IMR-90 (cell line): ENCODE measurements around the gene HS6ST2. TPM values are rescaled to one million over a fixed set of nuclear protein-coding genes. Genes with fewer than 3 reads are reported as not detected.

ENCODE experiments used
- ATAC-seq: fragments of 200-7000 bp; cut with Tn5 transposase; 2 replicates; pipeline ENCODE4 v1.9.1; 2020; ENCODE audit warnings: low read depth, mild to moderate bottlenecking, moderate library complexity
- BruUV-seq: library from RNA; stranded (reverse); fragments of 400-500 nt; replicated peaks from 2 replicates; lab custom pipeline; 2021; lab: Mats Ljungman, UMichigan
- CTCF ChIA-PET: fragments of 300-600 bp; formaldehyde crosslinking; extraction: SDS; loops from one replicate; lab custom pipeline; 2021; ENCODE audit warnings: antibody characterized with exemption; lab: Yijun Ruan, JAX
- POLR2A ChIA-PET: fragments of 300-600 bp; sonication (Branson Sonifier 250); formaldehyde crosslinking; loops from one replicate; lab custom pipeline; 2022; ENCODE audit warnings: antibody characterized with exemption; ENCODE audit not compliant: unreplicated experiment; lab: Charles Lee
- DNase-seq: peaks from one replicate; pipeline ENCODE4 v3.0.0; 2013
- H2AFZ ChIP-seq: replicated peaks from 2 replicates; pipeline ENCODE3; 2013; ENCODE audit warnings: low read length, mild to moderate bottlenecking; ENCODE audit not compliant: poor library complexity
- H2AK5ac ChIP-seq: 2 replicates; pipeline ENCODE4 v1.6.1; 2013; ENCODE audit warnings: low read depth, low read length, inconsistent platforms
- H2AK9ac ChIP-seq: replicated peaks from 2 replicates; pipeline ENCODE3; 2013; ENCODE audit warnings: mild to moderate bottlenecking, low read depth, low read length, moderate library complexity; ENCODE audit not compliant: poor library complexity
- H2BK120ac ChIP-seq: 2 replicates; pipeline ENCODE4 v1.6.1; 2013; ENCODE audit warnings: low read depth, low read length, inconsistent platforms
- H2BK15ac ChIP-seq: 3 replicates; pipeline ENCODE4 v1.6.1; 2013; ENCODE audit warnings: low read depth, low read length, inconsistent platforms
- H2BK20ac ChIP-seq: 2 replicates; pipeline ENCODE4 v1.6.1; 2013; ENCODE audit warnings: low read depth, mild to moderate bottlenecking, inconsistent platforms, low read length, moderate library complexity
- H2BK5ac ChIP-seq: 2 replicates; pipeline ENCODE4 v1.6.1; 2013; ENCODE audit warnings: mild to moderate bottlenecking, low read depth, low read length, inconsistent platforms; ENCODE audit not compliant: poor library complexity, severe bottlenecking
- H3K14ac ChIP-seq: replicated peaks from 2 replicates; pipeline ENCODE4 v1.6.1; 2013; ENCODE audit warnings: low read depth, low read length, inconsistent platforms
- H3K18ac ChIP-seq: 2 replicates; pipeline ENCODE4 v1.6.1; 2013; ENCODE audit warnings: low read depth, low read length, control low read depth
- H3K23ac ChIP-seq: 2 replicates; pipeline ENCODE4 v1.6.1; 2013; ENCODE audit warnings: low read depth, low read length, inconsistent platforms
- H3K27ac ChIP-seq: 2 replicates; pipeline ENCODE4 v1.5.1; 2013; ENCODE audit warnings: mild to moderate bottlenecking, control low read depth, low read length; ENCODE audit not compliant: insufficient read depth
- H3K27me3 ChIP-seq: 2 replicates; pipeline ENCODE4 v1.6.1; 2013; ENCODE audit warnings: low read length; ENCODE audit not compliant: control insufficient read depth, insufficient read depth
- H3K36me3 ChIP-seq: 2 replicates; pipeline ENCODE4 v1.6.1; 2013; ENCODE audit warnings: low read length, mixed read lengths; ENCODE audit not compliant: control insufficient read depth, insufficient read depth
- H3K4ac ChIP-seq: 2 replicates; pipeline ENCODE4 v1.6.1; 2013; ENCODE audit warnings: low read depth, low read length, inconsistent platforms
- H3K4me1 ChIP-seq: 2 replicates; pipeline ENCODE4 v1.6.1; 2013; ENCODE audit warnings: low read length, mixed read lengths; ENCODE audit not compliant: control insufficient read depth, insufficient read depth
- H3K4me2 ChIP-seq: 2 replicates; pipeline ENCODE4 v1.6.1; 2013; ENCODE audit warnings: low read depth, mild to moderate bottlenecking, control low read depth, low read length, moderate library complexity
- H3K4me3 ChIP-seq: 2 replicates; pipeline ENCODE4 v1.5.1; 2013; ENCODE audit warnings: low read depth, mild to moderate bottlenecking, control low read depth, low read length, moderate library complexity; ENCODE audit not compliant: insufficient read depth
- H3K56ac ChIP-seq: 2 replicates; pipeline ENCODE4 v1.6.1; 2013; ENCODE audit warnings: low read length, inconsistent platforms; ENCODE audit not compliant: insufficient read depth; ENCODE audit errors: extremely low read depth
- H3K79me1 ChIP-seq, 2 experiments: 2 replicates each; pipeline ENCODE4 v1.6.1; 2013; ENCODE audit warnings: low read length in 2 of 2, inconsistent platforms in 1 of 2, low read depth in 1 of 2
- H3K9ac ChIP-seq: 2 replicates; pipeline ENCODE4 v1.6.1; 2013; ENCODE audit warnings: low read depth, low read length, control low read depth
- H3K9me1 ChIP-seq: 2 replicates; pipeline ENCODE4 v1.6.1; 2013; ENCODE audit warnings: low read length, inconsistent platforms; ENCODE audit not compliant: insufficient read depth
- H3K9me3 ChIP-seq: 2 replicates; pipeline ENCODE4 v1.6.1; 2013; ENCODE audit warnings: low read length; ENCODE audit not compliant: control insufficient read depth, insufficient read depth
- H4K20me1 ChIP-seq: 2 replicates; pipeline ENCODE4 v1.6.1; 2013; ENCODE audit warnings: low read length, inconsistent platforms; ENCODE audit not compliant: insufficient read depth
- H4K5ac ChIP-seq: 2 replicates; pipeline ENCODE4 v1.6.1; 2013; ENCODE audit warnings: mild to moderate bottlenecking, low read depth, low read length, control low read depth
- H4K8ac ChIP-seq, 2 experiments: 2 replicates each; pipeline ENCODE4 v1.6.1; 2013; ENCODE audit warnings: low read depth in 2 of 2, low read length in 2 of 2, control low read depth in 1 of 2, inconsistent platforms in 1 of 2
- H4K91ac ChIP-seq: 2 replicates; pipeline ENCODE4 v1.6.1; 2013; ENCODE audit warnings: low read depth, low read length, inconsistent platforms; ENCODE audit not compliant: insufficient read depth
- BHLHE40 ChIP-seq: fragments of 150-350 bp; IDR thresholded peaks from 2 replicates; pipeline ENCODE4 v1.6.1; 2016; ENCODE audit warnings: mild to moderate bottlenecking, low read depth, low read length
- MAFK ChIP-seq: IDR thresholded peaks from 2 replicates; pipeline ENCODE4 v1.6.1; 2012; ENCODE audit warnings: low read depth, low read length, improper control_type of control experiment
- MAZ ChIP-seq: IDR thresholded peaks from 2 replicates; pipeline ENCODE4 v1.6.1; 2012; ENCODE audit warnings: low read depth, mild to moderate bottlenecking, low read length, improper control_type of control experiment, moderate library complexity, borderline replicate concordance
- MXI1 ChIP-seq: IDR thresholded peaks from 2 replicates; pipeline ENCODE4 v1.6.1; 2012; ENCODE audit warnings: low read depth, mild to moderate bottlenecking, low read length, moderate library complexity, borderline replicate concordance
- RAD21 ChIP-seq: IDR thresholded peaks from 2 replicates; pipeline ENCODE4 v1.6.1; 2012; ENCODE audit warnings: low read length, improper control_type of control experiment
- RFX5 ChIP-seq: IDR thresholded peaks from 2 replicates; pipeline ENCODE4 v1.8.0; 2012; ENCODE audit warnings: low read depth, mild to moderate bottlenecking, low read length, moderate library complexity
- WGBS, 2 experiments: methylation state at CpG; one replicate each; pipeline versions ENCODE4 v1.1.5 to v1.1.7; 2013; ENCODE audit warnings: missing lambda C conversion rate in 2 of 2; ENCODE audit not compliant: insufficient read length in 1 of 2; ENCODE audit errors: extremely low coverage in 2 of 2; 5-methylcytosine and 5-hydroxymethylcytosine counted together
- dilution Hi-C: fragments of 300-500 bp; cut with HindIII; formaldehyde crosslinking; loops from one replicate; pipeline ENCODE4 v1.14.3; 2018; ENCODE audit warnings: low sequenced_read_pairs; ENCODE audit not compliant: unreplicated experiment
- in situ Hi-C: fragments of 300-500 bp; cut with MboI; formaldehyde crosslinking; loops from 3 replicates; pipeline ENCODE4 v1.14.3; 2019; ENCODE audit warnings: low sequenced_read_pairs, inconsistent platforms, mixed read lengths
- intact Hi-C: fragments of 100-400 bp; cut with micrococcal nuclease; formaldehyde crosslinking; loops from 2 replicates; pipeline ENCODE4 v1.10.0; 2022
- polyA plus RNA-seq, 3 experiments: library from polyadenylated mRNA; depleted of rRNA; stranded (reverse); fragments of >200 nt; gene quantifications; 2 replicates each; pipeline ENCODE4 v1.2.3, GENCODE V29; 2012; ENCODE audit warnings: low replicate concordance in 1 of 3
- total RNA-seq: library from RNA; depleted of rRNA; stranded (reverse); fragments of >200 nt; gene quantifications from 2 replicates; pipeline ENCODE4 v1.2.3, GENCODE V29; 2012
- TF ChIP-seq, protein P1 (sequence below): fragments of 150-350 bp; IDR thresholded peaks from 2 replicates; pipeline ENCODE4 v1.6.1; 2016; ENCODE audit warnings: low read depth, mild to moderate bottlenecking, low read length, moderate library complexity, borderline replicate concordance
- TF ChIP-seq, protein P2 (sequence below): fragments of 150-350 bp; IDR thresholded peaks from 2 replicates; pipeline ENCODE4 v1.6.1; 2017; ENCODE audit warnings: mild to moderate bottlenecking, antibody characterized with exemption, low read length, low read depth
- TF ChIP-seq, protein P3 (sequence below): conservative IDR thresholded peaks from 2 replicates; pipeline ENCODE4 v1.5.1; 2012; ENCODE audit warnings: mild to moderate bottlenecking, low read depth, low read length, improper control_type of control experiment

HS6ST2 gene
- total and polyA plus RNA-seq, 2 of the 4 experiments (the other 2 are of a cell fraction), result not detected

DNA sequence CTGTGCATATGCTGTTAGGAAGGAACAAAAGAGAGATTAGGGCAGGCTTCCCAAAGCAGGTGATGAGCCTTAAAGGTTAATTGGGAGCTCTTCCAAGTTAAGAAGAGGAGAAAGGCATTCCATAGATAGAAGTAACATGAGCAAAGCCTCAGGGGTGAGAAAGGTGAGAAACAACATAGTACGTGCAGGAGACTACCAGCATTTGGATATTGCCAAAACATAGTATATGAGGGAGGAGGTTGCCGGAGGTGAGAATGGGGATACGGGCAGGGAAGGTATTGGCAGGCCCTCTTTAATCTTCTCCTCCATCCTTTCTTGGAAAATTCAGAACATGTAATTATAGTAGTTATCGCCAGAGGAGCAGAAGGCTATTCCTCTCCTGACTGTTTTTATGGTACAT is 373.5 kb downstream of the HS6ST2 start:
- H3K79me1 ChIP-seq, result no peaks in the 10 kb centered on the region
- intact Hi-C loops, result no loop called here
- no peak overlapping the region for H2AK5ac ChIP-seq
- no peaks in the 10 kb centered on the region for H3K9me3 ChIP-seq
- WGBS, 2 experiments, result no CpG with 5 or more reads among the region's 4 CpGs
- POLR2A ChIA-PET, result interaction anchor here (0.6 kb wide), 1 partner anchor 19 kb away, joined by 4 read pairs; no protein-coding TSS in a partner anchor
- H3K56ac ChIP-seq, result no peak overlapping the region
- no peak overlapping the region for H3K4me3 ChIP-seq
- in situ Hi-C loops, result no loop called here
- no peak overlapping the region for H4K91ac ChIP-seq
- H3K23ac ChIP-seq, result no peak overlapping the region
- CTCF ChIA-PET, result no interaction called here
- no peak overlapping the region for H2AK9ac ChIP-seq
- H3K9ac ChIP-seq, result no peak overlapping the region
- dilution Hi-C loops, result no loop called here
- ATAC-seq, result no peak
- no peak overlapping the region for H2BK120ac ChIP-seq
- no peak for TF ChIP-seq BHLHE40
- TF ChIP-seq, protein P1, sequence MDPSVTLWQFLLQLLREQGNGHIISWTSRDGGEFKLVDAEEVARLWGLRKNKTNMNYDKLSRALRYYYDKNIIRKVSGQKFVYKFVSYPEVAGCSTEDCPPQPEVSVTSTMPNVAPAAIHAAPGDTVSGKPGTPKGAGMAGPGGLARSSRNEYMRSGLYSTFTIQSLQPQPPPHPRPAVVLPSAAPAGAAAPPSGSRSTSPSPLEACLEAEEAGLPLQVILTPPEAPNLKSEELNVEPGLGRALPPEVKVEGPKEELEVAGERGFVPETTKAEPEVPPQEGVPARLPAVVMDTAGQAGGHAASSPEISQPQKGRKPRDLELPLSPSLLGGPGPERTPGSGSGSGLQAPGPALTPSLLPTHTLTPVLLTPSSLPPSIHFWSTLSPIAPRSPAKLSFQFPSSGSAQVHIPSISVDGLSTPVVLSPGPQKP, result no peak
- TF ChIP-seq, protein P2, sequence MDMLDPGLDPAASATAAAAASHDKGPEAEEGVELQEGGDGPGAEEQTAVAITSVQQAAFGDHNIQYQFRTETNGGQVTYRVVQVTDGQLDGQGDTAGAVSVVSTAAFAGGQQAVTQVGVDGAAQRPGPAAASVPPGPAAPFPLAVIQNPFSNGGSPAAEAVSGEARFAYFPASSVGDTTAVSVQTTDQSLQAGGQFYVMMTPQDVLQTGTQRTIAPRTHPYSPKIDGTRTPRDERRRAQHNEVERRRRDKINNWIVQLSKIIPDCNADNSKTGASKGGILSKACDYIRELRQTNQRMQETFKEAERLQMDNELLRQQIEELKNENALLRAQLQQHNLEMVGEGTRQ, result no peak
- no peak for TF ChIP-seq MAZ
- TF ChIP-seq MXI1, result no peak
- TF ChIP-seq RFX5, result no peak
- no peak for TF ChIP-seq RAD21
- TF ChIP-seq, protein P3, sequence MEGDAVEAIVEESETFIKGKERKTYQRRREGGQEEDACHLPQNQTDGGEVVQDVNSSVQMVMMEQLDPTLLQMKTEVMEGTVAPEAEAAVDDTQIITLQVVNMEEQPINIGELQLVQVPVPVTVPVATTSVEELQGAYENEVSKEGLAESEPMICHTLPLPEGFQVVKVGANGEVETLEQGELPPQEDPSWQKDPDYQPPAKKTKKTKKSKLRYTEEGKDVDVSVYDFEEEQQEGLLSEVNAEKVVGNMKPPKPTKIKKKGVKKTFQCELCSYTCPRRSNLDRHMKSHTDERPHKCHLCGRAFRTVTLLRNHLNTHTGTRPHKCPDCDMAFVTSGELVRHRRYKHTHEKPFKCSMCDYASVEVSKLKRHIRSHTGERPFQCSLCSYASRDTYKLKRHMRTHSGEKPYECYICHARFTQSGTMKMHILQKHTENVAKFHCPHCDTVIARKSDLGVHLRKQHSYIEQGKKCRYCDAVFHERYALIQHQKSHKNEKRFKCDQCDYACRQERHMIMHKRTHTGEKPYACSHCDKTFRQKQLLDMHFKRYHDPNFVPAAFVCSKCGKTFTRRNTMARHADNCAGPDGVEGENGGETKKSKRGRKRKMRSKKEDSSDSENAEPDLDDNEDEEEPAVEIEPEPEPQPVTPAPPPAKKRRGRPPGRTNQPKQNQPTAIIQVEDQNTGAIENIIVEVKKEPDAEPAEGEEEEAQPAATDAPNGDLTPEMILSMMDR, result no peak
- no peak for TF ChIP-seq MAFK
- H2BK20ac ChIP-seq, result no peak overlapping the region
- no peak overlapping the region for H3K27ac ChIP-seq
- no peak overlapping the region for H3K18ac ChIP-seq
- no peak overlapping the region for H2BK15ac ChIP-seq
- no peak for DNase-seq
- no peak overlapping the region for H3K4ac ChIP-seq
- H2BK5ac ChIP-seq, result no peak overlapping the region
- H4K8ac ChIP-seq, result no peak overlapping the region
- no peaks in the 10 kb centered on the region for H3K36me3 ChIP-seq
- H4K20me1 ChIP-seq, result no peaks in the 10 kb centered on the region
- BruUV-seq, result no TSS peak
- H3K4me2 ChIP-seq, result no peak overlapping the region
- no peak overlapping the region for H3K14ac ChIP-seq
- H3K4me1 ChIP-seq, result no peaks in the 10 kb centered on the region
- no peak overlapping the region for H2AFZ ChIP-seq
- H4K5ac ChIP-seq, result no peak overlapping the region
- peaks cover 9% of the 10 kb centered on the region for H3K27me3 ChIP-seq
- no peaks in the 10 kb centered on the region for H3K9me1 ChIP-seq
